HEK293 (cell line): ENCODE results near the gene CLDN18.
A peak's percentile ranks its signal among the peaks of the same experiment; 100 is the strongest.

ENCODE experiments used
- ELK4 ChIP-seq: IDR thresholded peaks from 2 replicates; pipeline ENCODE4 v1.6.1; 2011; ENCODE audit warnings: mild to moderate bottlenecking, low read depth, low read length, borderline replicate concordance
- HOXA7 ChIP-seq: sonication (generic); formaldehyde crosslinking; IDR thresholded peaks from 2 replicates; pipeline ENCODE4 v1.8.1; 2022; ENCODE audit warnings: missing genetic modification reagents, borderline replicate concordance
- KLF10 ChIP-seq: fragments of 450-650 bp; IDR thresholded peaks from 2 replicates; pipeline ENCODE4 v1.5.1; 2018; ENCODE audit warnings: missing biosample characterization, mild to moderate bottlenecking, missing genetic modification characterization
- ZBTB10 ChIP-seq: fragments of 450-650 bp; formaldehyde crosslinking; IDR thresholded peaks from 2 replicates; pipeline ENCODE4 v1.5.1; 2016; ENCODE audit warnings: missing biosample characterization, missing genetic modification characterization
- ZBTB6 ChIP-seq: fragments of 450-650 bp; formaldehyde crosslinking; IDR thresholded peaks from 2 replicates; pipeline ENCODE4 v1.5.1; 2017; ENCODE audit warnings: missing biosample characterization, missing genetic modification characterization
- ZNF175 ChIP-seq: fragments of 450-650 bp; formaldehyde crosslinking; IDR thresholded peaks from 2 replicates; pipeline ENCODE4 v1.5.1; 2016; ENCODE audit warnings: missing biosample characterization, missing genetic modification characterization
- ZNF24 ChIP-seq: fragments of 450-650 bp; formaldehyde crosslinking; IDR thresholded peaks from 2 replicates; pipeline ENCODE4 v1.5.1; 2016; ENCODE audit warnings: missing biosample characterization, missing genetic modification characterization
- ZNF248 ChIP-seq: fragments of 450-650 bp; formaldehyde crosslinking; IDR thresholded peaks from 2 replicates; pipeline ENCODE4 v1.5.1; 2017; ENCODE audit warnings: missing biosample characterization, missing genetic modification characterization
- ZNF292 ChIP-seq: fragments of 450-650 bp; formaldehyde crosslinking; IDR thresholded peaks from 2 replicates; pipeline ENCODE4 v1.5.1; 2016; ENCODE audit warnings: low read depth, missing biosample characterization, missing genetic modification characterization, borderline replicate concordance
- ZNF311 ChIP-seq: fragments of 450-650 bp; formaldehyde crosslinking; IDR thresholded peaks from 2 replicates; pipeline ENCODE4 v1.5.1; 2017; ENCODE audit warnings: missing biosample characterization, missing genetic modification characterization, borderline replicate concordance
- ZNF366 ChIP-seq: fragments of 450-650 bp; formaldehyde crosslinking; conservative IDR thresholded peaks from 2 replicates; pipeline ENCODE4 v1.5.1; 2016; ENCODE audit warnings: missing biosample characterization, missing genetic modification characterization
- ZNF391 ChIP-seq: fragments of 450-650 bp; formaldehyde crosslinking; IDR thresholded peaks from 2 replicates; pipeline ENCODE4 v1.5.1; 2016; ENCODE audit warnings: low read depth, missing biosample characterization, missing genetic modification characterization, borderline replicate concordance
- ZNF398 ChIP-seq: fragments of 450-650 bp; formaldehyde crosslinking; IDR thresholded peaks from 2 replicates; pipeline ENCODE4 v1.5.1; 2017; ENCODE audit warnings: missing biosample characterization, missing genetic modification characterization
- ZNF561 ChIP-seq: fragments of 450-650 bp; IDR thresholded peaks from 2 replicates; pipeline ENCODE4 v1.5.1; 2018; ENCODE audit warnings: missing biosample characterization, missing genetic modification characterization, borderline replicate concordance
- ZNF596 ChIP-seq: fragments of 450-650 bp; IDR thresholded peaks from 2 replicates; pipeline ENCODE4 v1.5.0; 2018; ENCODE audit warnings: missing biosample characterization, mild to moderate bottlenecking, missing genetic modification characterization, moderate library complexity
- ZNF621 ChIP-seq: fragments of 450-650 bp; formaldehyde crosslinking; IDR thresholded peaks from 2 replicates; pipeline ENCODE4 v1.5.1; 2017; ENCODE audit warnings: missing biosample characterization, missing genetic modification characterization
- ZNF768 ChIP-seq: fragments of 450-650 bp; formaldehyde crosslinking; IDR thresholded peaks from 2 replicates; pipeline ENCODE4 v1.5.1; 2018; ENCODE audit warnings: missing biosample characterization, mild to moderate bottlenecking, missing genetic modification characterization
- ZNF830 ChIP-seq: fragments of 450-650 bp; IDR thresholded peaks from 2 replicates; pipeline ENCODE4 v1.5.0; 2018; ENCODE audit warnings: missing biosample characterization, missing genetic modification characterization, low read depth, mild to moderate bottlenecking, moderate library complexity
- TF ChIP-seq, protein P1 (sequence below): fragments of 450-650 bp; formaldehyde crosslinking; IDR thresholded peaks from 2 replicates; pipeline ENCODE4 v1.5.1; 2016; ENCODE audit warnings: missing biosample characterization, missing genetic modification characterization
- TF ChIP-seq, protein P2 (sequence below): fragments of 450-650 bp; formaldehyde crosslinking; IDR thresholded peaks from 2 replicates; pipeline ENCODE4 v1.5.1; 2017; ENCODE audit warnings: missing biosample characterization, missing genetic modification characterization
- TF ChIP-seq, protein P3 (sequence below): fragments of 450-650 bp; formaldehyde crosslinking; IDR thresholded peaks from 2 replicates; pipeline ENCODE4 v1.5.0; 2017; ENCODE audit warnings: missing biosample characterization, missing genetic modification characterization, borderline replicate concordance
- TF ChIP-seq, protein P4 (sequence below): fragments of 450-650 bp; formaldehyde crosslinking; IDR thresholded peaks from 2 replicates; pipeline ENCODE4 v1.5.1; 2016; ENCODE audit warnings: missing biosample characterization, missing genetic modification characterization

The CLDN18 gene

DNA sequence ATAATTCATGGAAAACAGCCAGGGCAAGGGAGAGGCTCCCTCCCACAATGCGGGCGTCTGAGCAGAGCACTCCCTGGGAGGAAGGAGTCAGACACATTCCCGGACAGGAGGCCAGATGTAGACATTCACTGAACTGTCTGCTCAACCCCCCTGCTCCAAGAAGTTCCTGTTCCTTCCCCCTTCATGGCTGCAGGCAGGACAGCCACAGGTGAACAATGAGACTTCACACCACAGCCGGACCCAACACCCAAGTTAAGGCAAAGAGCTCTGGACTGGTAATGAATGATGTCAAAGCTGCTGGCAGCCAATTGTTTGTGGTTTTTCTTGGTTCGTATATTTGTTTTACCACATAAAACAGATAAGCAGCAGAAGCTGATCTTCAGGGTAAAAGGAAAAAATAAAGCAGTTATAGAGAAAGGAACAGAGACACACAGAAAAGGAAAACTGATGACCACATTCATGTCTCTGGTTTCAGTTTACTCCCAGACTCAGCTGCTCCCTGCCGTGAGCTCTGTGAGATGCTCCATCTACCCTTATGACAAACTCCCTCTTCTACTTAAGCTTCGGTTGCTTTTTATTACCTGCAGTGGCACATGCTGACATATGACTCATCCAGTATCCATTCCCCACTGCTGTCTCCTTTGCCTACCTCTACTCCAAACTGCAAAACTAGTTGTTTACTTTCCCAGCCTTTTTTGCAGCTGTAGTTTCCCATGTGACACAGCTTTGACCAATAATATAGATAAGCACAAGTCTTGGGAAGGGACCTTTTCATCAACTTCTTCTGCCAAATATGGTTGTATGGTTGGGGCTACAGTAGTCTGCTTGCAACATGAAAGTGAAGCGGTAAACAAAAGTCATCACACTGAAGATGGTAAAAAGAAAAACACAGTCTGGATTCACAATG is 72.4 kb downstream of the CLDN18 start (continued):
- TF ChIP-seq, protein P1, sequence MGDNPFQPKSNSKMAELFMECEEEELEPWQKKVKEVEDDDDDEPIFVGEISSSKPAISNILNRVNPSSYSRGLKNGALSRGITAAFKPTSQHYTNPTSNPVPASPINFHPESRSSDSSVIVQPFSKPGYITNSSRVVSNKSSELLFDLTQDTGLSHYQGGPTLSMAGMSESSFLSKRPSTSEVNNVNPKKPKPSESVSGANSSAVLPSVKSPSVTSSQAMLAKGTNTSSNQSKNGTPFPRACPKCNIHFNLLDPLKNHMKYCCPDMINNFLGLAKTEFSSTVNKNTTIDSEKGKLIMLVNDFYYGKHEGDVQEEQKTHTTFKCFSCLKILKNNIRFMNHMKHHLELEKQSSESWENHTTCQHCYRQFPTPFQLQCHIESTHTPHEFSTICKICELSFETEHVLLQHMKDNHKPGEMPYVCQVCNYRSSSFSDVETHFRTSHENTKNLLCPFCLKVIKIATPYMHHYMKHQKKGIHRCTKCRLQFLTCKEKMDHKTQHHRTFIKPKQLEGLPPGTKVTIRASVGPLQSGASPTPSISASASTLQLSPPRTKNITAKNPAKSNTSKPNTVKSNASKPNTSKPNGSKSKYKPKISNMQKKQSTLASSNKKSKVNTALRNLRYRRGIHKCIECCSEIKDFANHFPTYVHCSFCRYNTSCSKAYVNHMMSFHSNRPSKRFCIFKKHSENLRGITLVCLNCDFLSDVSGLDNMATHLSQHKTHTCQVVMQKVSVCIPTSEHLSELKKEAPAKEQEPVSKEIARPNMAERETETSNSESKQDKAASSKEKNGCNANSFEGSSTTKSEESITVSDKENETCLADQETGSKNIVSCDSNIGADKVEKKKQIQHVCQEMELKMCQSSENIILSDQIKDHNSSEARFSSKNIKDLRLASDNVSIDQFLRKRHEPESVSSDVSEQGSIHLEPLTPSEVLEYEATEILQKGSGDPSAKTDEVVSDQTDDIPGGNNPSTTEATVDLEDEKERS (tag by site-specific recombination) = no peak
- TF ChIP-seq HOXA7 (CRISPR knock-in tag) (no peak), ZNF175 (tag by site-specific recombination) (no peak), ZNF830 (tag by site-specific recombination) (no peak), ZNF391 (tag by site-specific recombination) (0 out of 2 replicates have a peak, but pooled peaks have one; percentile 37), ZNF292 (tag by site-specific recombination) (no peak), ZNF768 (tag by site-specific recombination) (peak; percentile 84), ZNF366 (peak; percentile 78), ZNF311 (tag by site-specific recombination) (no peak), KLF10 (tag by site-specific recombination) (no peak), ZNF596 (no peak; the same call in 1 of the 2 replicates), ZNF621 (tag by site-specific recombination) (no peak), ZNF398 (tag by site-specific recombination) (peak; percentile 27; the same call in 1 of the 2 replicates), ELK4 (no peak), ZNF248 (tag by site-specific recombination) (no peak), ZNF24 (peak; percentile 84), ZBTB6 (tag by site-specific recombination) (peak; percentile 79), ZNF561 (tag by site-specific recombination) (peak; percentile 75), ZBTB10 (tag by site-specific recombination) (no peak)
- TF ChIP-seq, protein P2, sequence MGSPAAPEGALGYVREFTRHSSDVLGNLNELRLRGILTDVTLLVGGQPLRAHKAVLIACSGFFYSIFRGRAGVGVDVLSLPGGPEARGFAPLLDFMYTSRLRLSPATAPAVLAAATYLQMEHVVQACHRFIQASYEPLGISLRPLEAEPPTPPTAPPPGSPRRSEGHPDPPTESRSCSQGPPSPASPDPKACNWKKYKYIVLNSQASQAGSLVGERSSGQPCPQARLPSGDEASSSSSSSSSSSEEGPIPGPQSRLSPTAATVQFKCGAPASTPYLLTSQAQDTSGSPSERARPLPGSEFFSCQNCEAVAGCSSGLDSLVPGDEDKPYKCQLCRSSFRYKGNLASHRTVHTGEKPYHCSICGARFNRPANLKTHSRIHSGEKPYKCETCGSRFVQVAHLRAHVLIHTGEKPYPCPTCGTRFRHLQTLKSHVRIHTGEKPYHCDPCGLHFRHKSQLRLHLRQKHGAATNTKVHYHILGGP (tag by site-specific recombination) = no peak
- TF ChIP-seq, protein P3, sequence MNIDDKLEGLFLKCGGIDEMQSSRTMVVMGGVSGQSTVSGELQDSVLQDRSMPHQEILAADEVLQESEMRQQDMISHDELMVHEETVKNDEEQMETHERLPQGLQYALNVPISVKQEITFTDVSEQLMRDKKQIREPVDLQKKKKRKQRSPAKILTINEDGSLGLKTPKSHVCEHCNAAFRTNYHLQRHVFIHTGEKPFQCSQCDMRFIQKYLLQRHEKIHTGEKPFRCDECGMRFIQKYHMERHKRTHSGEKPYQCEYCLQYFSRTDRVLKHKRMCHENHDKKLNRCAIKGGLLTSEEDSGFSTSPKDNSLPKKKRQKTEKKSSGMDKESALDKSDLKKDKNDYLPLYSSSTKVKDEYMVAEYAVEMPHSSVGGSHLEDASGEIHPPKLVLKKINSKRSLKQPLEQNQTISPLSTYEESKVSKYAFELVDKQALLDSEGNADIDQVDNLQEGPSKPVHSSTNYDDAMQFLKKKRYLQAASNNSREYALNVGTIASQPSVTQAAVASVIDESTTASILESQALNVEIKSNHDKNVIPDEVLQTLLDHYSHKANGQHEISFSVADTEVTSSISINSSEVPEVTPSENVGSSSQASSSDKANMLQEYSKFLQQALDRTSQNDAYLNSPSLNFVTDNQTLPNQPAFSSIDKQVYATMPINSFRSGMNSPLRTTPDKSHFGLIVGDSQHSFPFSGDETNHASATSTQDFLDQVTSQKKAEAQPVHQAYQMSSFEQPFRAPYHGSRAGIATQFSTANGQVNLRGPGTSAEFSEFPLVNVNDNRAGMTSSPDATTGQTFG = no peak
- TF ChIP-seq, protein P4, sequence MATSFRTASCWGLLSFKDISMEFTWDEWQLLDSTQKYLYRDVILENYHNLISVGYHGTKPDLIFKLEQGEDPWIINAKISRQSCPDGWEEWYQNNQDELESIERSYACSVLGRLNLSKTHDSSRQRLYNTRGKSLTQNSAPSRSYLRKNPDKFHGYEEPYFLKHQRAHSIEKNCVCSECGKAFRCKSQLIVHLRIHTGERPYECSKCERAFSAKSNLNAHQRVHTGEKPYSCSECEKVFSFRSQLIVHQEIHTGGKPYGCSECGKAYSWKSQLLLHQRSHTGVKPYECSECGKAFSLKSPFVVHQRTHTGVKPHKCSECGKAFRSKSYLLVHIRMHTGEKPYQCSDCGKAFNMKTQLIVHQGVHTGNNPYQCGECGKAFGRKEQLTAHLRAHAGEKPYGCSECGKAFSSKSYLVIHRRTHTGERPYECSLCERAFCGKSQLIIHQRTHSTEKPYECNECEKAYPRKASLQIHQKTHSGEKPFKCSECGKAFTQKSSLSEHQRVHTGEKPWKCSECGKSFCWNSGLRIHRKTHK = no peak
